H1 (cell line): ENCODE data around the gene OSBPL2.

Experiments used
- ATF3 ChIP-seq: IDR thresholded peaks from 2 replicates; pipeline ENCODE4 v1.6.1; 2011; ENCODE audit warnings: low read depth, mild to moderate bottlenecking, low read length; ENCODE audit not compliant: insufficient read depth
- SIX5 ChIP-seq: IDR thresholded peaks from 2 replicates; pipeline ENCODE4 v1.6.1; 2011; ENCODE audit warnings: mild to moderate bottlenecking, low read depth, low read length

GRCh38 chr20:62333820-62334595, 95.7 kb downstream of the OSBPL2 start:
- TF ChIP-seq ATF3, result no peak
- no peak for TF ChIP-seq SIX5
